HG03139 (cell line): Measurements from ENCODE around the gene DGKD.

Source experiments
- ATAC-seq: cut with Tn5 transposase; IDR thresholded peaks from one replicate; pipeline ENCODE4 v1.9.1; 2021; ENCODE audit not compliant: unreplicated experiment

Gene DGKD

GRCh38 chr2:233440714-233441113 is 86.4 kb downstream of the DGKD start:
- ATAC-seq, result no peak

- no peak for ATAC-seq
These were observed 87.1 kb downstream of the DGKD start for GRCh38 chr2:233441161-233442027.

GRCh38 chr2:233442028-233442310 is 87.7 kb downstream of the DGKD start:
- ATAC-seq, result no peak

GRCh38 chr2:233443511-233444183 is 89.4 kb downstream of the DGKD start:
- no peak for ATAC-seq

GRCh38 chr2:233444501-233444900 is 90.2 kb downstream of the DGKD start:
- ATAC-seq, result no peak

GRCh38 chr2:233445152-233445830 is 91.0 kb downstream of the DGKD start:
- no peak for ATAC-seq

- ATAC-seq, result no peak
These were observed 91.8 kb downstream of the DGKD start for GRCh38 chr2:233446121-233446520.

- ATAC-seq, result no peak
These were observed 92.5 kb downstream of the DGKD start for GRCh38 chr2:233446606-233447305.

GRCh38 chr2:233447506-233448219 is 93.4 kb downstream of the DGKD start:
- ATAC-seq, result no peak

GRCh38 chr2:233448220-233448559 is 93.9 kb downstream of the DGKD start:
- ATAC-seq, result no peak

- no peak for ATAC-seq
These were observed 94.3 kb downstream of the DGKD start for GRCh38 chr2:233448575-233448974.

- no peak for ATAC-seq
These were observed 95.0 kb downstream of the DGKD start for GRCh38 chr2:233449081-233449901.

GRCh38 chr2:233449921-233450863 is 95.9 kb downstream of the DGKD start:
- ATAC-seq, result no peak

GRCh38 chr2:233450864-233451575 is 96.7 kb downstream of the DGKD start:
- no peak for ATAC-seq

- no peak for ATAC-seq
These were observed 97.7 kb downstream of the DGKD start for GRCh38 chr2:233451950-233452349.

GRCh38 chr2:233453111-233453915 is 99.0 kb downstream of the DGKD start:
- no peak for ATAC-seq

GRCh38 chr2:233453916-233454315 is 99.6 kb downstream of the DGKD start:
- ATAC-seq, result no peak
